WTC11 (cell line): Measurements from ENCODE around the gene LIMK1. TPM values are rescaled to one million over a fixed set of nuclear protein-coding genes. Genes with fewer than 3 reads are reported as not detected.

ENCODE experiments used
- ATAC-seq: fragments of 200-7000 bp; cut with Tn5 transposase; 2 replicates; pipeline ENCODE4 v1.10.0; 2021; ENCODE audit warnings: mild to moderate bottlenecking, moderate library complexity
- CTCF ChIA-PET: fragments of 300-600 bp; sonication (Branson Sonifier 250); formaldehyde crosslinking; loops from one replicate; lab custom pipeline; 2021; ENCODE audit warnings: antibody characterized with exemption; lab: Charles Lee
- POLR2A ChIA-PET: fragments of 350-600 bp; sonication (Branson Sonifier 250); formaldehyde crosslinking; loops from one replicate; lab custom pipeline; 2021; ENCODE audit warnings: antibody characterized with exemption; lab: Charles Lee
- DNase-seq: peaks from one replicate; pipeline ENCODE4 v3.0.0; 2021; ENCODE audit warnings: low spot score
- H3K27ac Mint-ChIP-seq: 2 replicates; pipeline ENCODE4 v1.8.0; 2021; ENCODE audit warnings: mixed read lengths
- H3K27me3 Mint-ChIP-seq: 2 replicates; pipeline ENCODE4 v1.8.0; 2021; ENCODE audit warnings: low read depth, mild to moderate bottlenecking, moderate library complexity, mixed read lengths
- H3K36me3 Mint-ChIP-seq: 2 replicates; pipeline ENCODE4 v1.8.0; 2021; ENCODE audit warnings: mixed read lengths
- H3K4me1 Mint-ChIP-seq: 2 replicates; pipeline ENCODE4 v1.8.0; 2022; ENCODE audit warnings: mixed read lengths
- H3K4me3 Mint-ChIP-seq: 2 replicates; pipeline ENCODE4 v1.8.0; 2021; ENCODE audit warnings: mild to moderate bottlenecking, moderate library complexity, mixed read lengths
- H3K9me3 Mint-ChIP-seq: 2 replicates; pipeline ENCODE4 v1.8.0; 2021; ENCODE audit warnings: mixed read lengths
- ELF4 ChIP-seq: sonication (generic); formaldehyde crosslinking; IDR thresholded peaks from 2 replicates; pipeline ENCODE4 v1.8.1; 2022; ENCODE audit warnings: low read depth, mild to moderate bottlenecking, moderate library complexity, missing genetic modification reagents
- ETV6 ChIP-seq: sonication (generic); formaldehyde crosslinking; IDR thresholded peaks from 2 replicates; pipeline ENCODE4 v1.8.1; 2022; ENCODE audit warnings: mild to moderate bottlenecking, missing genetic modification reagents
- GABPB1 ChIP-seq: sonication (generic); formaldehyde crosslinking; IDR thresholded peaks from 2 replicates; pipeline ENCODE4 v1.8.1; 2023; ENCODE audit warnings: mild to moderate bottlenecking, missing genetic modification reagents
- HMGA2 ChIP-seq: fragments of 250-450 bp; sonication (Bioruptor Pico); IDR thresholded peaks from 2 replicates; pipeline ENCODE4 v1.4.0; 2021; ENCODE audit warnings: mild to moderate bottlenecking, moderate library complexity
- MYBL2 ChIP-seq: sonication (generic); formaldehyde crosslinking; IDR thresholded peaks from 2 replicates; pipeline ENCODE4 v1.8.1; 2023; ENCODE audit warnings: mild to moderate bottlenecking, moderate library complexity, missing genetic modification reagents
- NFATC4 ChIP-seq: fragments of 250-450 bp; sonication (Bioruptor Pico); IDR thresholded peaks from 2 replicates; pipeline ENCODE4 v1.9.0; 2021; ENCODE audit warnings: mild to moderate bottlenecking
- NR2C2 ChIP-seq: sonication (generic); formaldehyde crosslinking; IDR thresholded peaks from 2 replicates; pipeline ENCODE4 v1.8.0; 2022; ENCODE audit warnings: mild to moderate bottlenecking, missing genetic modification reagents
- NR3C1 ChIP-seq: sonication (generic); formaldehyde crosslinking; conservative IDR thresholded peaks from 2 replicates; pipeline ENCODE4 v1.8.1; 2023; ENCODE audit warnings: low read depth, mild to moderate bottlenecking, missing genetic modification reagents
- TEAD4 ChIP-seq: sonication (generic); formaldehyde crosslinking; IDR thresholded peaks from 2 replicates; pipeline ENCODE4 v1.8.0; 2022; ENCODE audit warnings: mild to moderate bottlenecking, missing genetic modification reagents
- ZBTB21 ChIP-seq: sonication (generic); formaldehyde crosslinking; IDR thresholded peaks from 2 replicates; pipeline ENCODE4 v1.8.1; 2023; ENCODE audit warnings: mild to moderate bottlenecking, missing genetic modification reagents, borderline replicate concordance
- ZNF263 ChIP-seq: sonication (generic); formaldehyde crosslinking; IDR thresholded peaks from 2 replicates; pipeline ENCODE4 v1.8.1; 2022; ENCODE audit warnings: low read depth, mild to moderate bottlenecking, moderate library complexity, missing genetic modification reagents
- ZNF317 ChIP-seq: sonication (generic); formaldehyde crosslinking; IDR thresholded peaks from 2 replicates; pipeline ENCODE4 v1.8.1; 2023; ENCODE audit warnings: low read depth, mild to moderate bottlenecking, moderate library complexity, missing genetic modification reagents, borderline replicate concordance
- ZNF423 ChIP-seq: fragments of 250-450 bp; sonication (Bioruptor Pico); IDR thresholded peaks from 2 replicates; pipeline ENCODE4 v2.1.2; 2022; ENCODE audit warnings: mild to moderate bottlenecking, moderate library complexity
- total RNA-seq: library from RNA; stranded (reverse); gene quantifications from 3 replicates; pipeline ENCODE4 v1.2.3, GENCODE V29; 2021
- TF ChIP-seq, protein P1 (sequence below): sonication (generic); formaldehyde crosslinking; IDR thresholded peaks from 2 replicates; pipeline ENCODE4 v1.8.1; 2023; ENCODE audit warnings: mild to moderate bottlenecking, missing genetic modification reagents, borderline replicate concordance
- TF ChIP-seq, protein P2 (sequence below): fragments of 250-450 bp; sonication (Bioruptor Pico); IDR thresholded peaks from 2 replicates; pipeline ENCODE4 v1.9.0; 2021; ENCODE audit warnings: mild to moderate bottlenecking
- TF ChIP-seq, protein P3 (sequence below): sonication (generic); formaldehyde crosslinking; conservative IDR thresholded peaks from 2 replicates; pipeline ENCODE4 v1.8.1; 2023; ENCODE audit warnings: mild to moderate bottlenecking, low read depth, missing genetic modification reagents, moderate library complexity
- TF ChIP-seq, protein P4 (sequence below): sonication (generic); formaldehyde crosslinking; IDR thresholded peaks from 2 replicates; pipeline ENCODE4 v1.8.0; 2022; ENCODE audit warnings: mild to moderate bottlenecking, missing genetic modification reagents

LIMK1 gene
- total RNA-seq, 1 experiment from 2014 or later = 85.4 TPM

DNA sequence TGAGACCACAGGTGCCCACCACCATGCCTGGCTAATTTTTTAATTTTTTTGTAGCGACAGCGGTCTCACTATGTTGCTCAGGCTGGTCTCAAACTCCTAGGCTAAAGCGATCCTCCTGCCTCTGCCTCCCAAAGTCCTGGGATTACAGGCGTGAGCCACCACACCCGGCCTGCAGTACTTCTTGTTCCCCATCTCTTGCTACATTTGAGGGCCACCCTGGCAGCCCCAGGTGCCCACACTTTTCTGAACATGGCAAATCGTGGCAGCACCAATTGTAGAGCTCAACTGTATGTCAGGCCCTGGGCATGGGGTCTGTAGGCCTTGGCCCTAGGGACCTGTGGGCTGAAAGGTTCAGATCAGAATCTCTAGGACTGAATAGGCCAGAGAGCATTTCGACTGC lies 25.1 kb upstream of the LIMK1 start (continued):
- TF ChIP-seq, protein P1, sequence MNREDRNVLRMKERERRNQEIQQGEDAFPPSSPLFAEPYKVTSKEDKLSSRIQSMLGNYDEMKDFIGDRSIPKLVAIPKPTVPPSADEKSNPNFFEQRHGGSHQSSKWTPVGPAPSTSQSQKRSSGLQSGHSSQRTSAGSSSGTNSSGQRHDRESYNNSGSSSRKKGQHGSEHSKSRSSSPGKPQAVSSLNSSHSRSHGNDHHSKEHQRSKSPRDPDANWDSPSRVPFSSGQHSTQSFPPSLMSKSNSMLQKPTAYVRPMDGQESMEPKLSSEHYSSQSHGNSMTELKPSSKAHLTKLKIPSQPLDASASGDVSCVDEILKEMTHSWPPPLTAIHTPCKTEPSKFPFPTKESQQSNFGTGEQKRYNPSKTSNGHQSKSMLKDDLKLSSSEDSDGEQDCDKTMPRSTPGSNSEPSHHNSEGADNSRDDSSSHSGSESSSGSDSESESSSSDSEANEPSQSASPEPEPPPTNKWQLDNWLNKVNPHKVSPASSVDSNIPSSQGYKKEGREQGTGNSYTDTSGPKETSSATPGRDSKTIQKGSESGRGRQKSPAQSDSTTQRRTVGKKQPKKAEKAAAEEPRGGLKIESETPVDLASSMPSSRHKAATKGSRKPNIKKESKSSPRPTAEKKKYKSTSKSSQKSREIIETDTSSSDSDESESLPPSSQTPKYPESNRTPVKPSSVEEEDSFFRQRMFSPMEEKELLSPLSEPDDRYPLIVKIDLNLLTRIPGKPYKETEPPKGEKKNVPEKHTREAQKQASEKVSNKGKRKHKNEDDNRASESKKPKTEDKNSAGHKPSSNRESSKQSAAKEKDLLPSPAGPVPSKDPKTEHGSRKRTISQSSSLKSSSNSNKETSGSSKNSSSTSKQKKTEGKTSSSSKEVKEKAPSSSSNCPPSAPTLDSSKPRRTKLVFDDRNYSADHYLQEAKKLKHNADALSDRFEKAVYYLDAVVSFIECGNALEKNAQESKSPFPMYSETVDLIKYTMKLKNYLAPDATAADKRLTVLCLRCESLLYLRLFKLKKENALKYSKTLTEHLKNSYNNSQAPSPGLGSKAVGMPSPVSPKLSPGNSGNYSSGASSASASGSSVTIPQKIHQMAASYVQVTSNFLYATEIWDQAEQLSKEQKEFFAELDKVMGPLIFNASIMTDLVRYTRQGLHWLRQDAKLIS (CRISPR knock-in tag) = no peak
- TF ChIP-seq MYBL2 (no peak), ZNF423 (CRISPR knock-in tag) (no peak), GABPB1 (CRISPR knock-in tag) (no peak), ELF4 (CRISPR knock-in tag) (no peak), NR3C1 (CRISPR knock-in tag) (no peak), TEAD4 (CRISPR knock-in tag) (no peak), HMGA2 (CRISPR knock-in tag) (no peak)
- TF ChIP-seq, protein P2, sequence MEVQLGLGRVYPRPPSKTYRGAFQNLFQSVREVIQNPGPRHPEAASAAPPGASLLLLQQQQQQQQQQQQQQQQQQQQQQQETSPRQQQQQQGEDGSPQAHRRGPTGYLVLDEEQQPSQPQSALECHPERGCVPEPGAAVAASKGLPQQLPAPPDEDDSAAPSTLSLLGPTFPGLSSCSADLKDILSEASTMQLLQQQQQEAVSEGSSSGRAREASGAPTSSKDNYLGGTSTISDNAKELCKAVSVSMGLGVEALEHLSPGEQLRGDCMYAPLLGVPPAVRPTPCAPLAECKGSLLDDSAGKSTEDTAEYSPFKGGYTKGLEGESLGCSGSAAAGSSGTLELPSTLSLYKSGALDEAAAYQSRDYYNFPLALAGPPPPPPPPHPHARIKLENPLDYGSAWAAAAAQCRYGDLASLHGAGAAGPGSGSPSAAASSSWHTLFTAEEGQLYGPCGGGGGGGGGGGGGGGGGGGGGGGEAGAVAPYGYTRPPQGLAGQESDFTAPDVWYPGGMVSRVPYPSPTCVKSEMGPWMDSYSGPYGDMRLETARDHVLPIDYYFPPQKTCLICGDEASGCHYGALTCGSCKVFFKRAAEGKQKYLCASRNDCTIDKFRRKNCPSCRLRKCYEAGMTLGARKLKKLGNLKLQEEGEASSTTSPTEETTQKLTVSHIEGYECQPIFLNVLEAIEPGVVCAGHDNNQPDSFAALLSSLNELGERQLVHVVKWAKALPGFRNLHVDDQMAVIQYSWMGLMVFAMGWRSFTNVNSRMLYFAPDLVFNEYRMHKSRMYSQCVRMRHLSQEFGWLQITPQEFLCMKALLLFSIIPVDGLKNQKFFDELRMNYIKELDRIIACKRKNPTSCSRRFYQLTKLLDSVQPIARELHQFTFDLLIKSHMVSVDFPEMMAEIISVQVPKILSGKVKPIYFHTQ = no peak

DNA sequence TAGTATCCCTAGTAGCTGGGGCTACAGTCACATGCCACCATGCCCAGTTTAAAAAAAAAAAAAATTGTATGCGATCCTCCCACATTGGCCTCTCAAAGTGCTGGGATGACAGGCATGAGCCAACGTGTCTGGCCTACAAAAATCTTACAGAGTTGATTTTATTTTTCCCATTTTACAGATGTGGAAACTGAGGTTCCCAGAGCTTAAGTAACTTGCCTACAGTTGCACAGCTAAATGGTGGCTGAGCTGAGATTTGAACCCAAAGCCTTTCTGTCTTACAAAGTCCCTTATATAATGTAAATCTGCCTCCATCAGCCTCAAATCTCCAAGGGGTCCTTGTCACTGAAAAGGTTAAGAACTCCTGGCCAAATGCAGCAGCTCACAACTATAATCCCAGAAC lies 24.6 kb upstream of the LIMK1 start:
- ChIA-PET CTCF (interaction anchor here (0.7 to 3.3 kb wide), 4 partner anchors 32 to 342 kb away, joined by 3 to 15 read pairs (median 3); no protein-coding TSS in a partner anchor), POLR2A (interaction anchor here (0.6 kb wide), 1 partner anchor 54 kb away, joined by 3 read pairs; no protein-coding TSS in a partner anchor)
- no peaks in the 10 kb centered on the region for H3K4me1 Mint-ChIP-seq
- H3K9me3 Mint-ChIP-seq = no peaks in the 10 kb centered on the region
- H3K4me3 Mint-ChIP-seq = no peak overlapping the region
- DNase-seq (no peak), ATAC-seq (no peak)
- TF ChIP-seq ZNF263 (CRISPR knock-in tag) = no peak
- TF ChIP-seq, protein P3, sequence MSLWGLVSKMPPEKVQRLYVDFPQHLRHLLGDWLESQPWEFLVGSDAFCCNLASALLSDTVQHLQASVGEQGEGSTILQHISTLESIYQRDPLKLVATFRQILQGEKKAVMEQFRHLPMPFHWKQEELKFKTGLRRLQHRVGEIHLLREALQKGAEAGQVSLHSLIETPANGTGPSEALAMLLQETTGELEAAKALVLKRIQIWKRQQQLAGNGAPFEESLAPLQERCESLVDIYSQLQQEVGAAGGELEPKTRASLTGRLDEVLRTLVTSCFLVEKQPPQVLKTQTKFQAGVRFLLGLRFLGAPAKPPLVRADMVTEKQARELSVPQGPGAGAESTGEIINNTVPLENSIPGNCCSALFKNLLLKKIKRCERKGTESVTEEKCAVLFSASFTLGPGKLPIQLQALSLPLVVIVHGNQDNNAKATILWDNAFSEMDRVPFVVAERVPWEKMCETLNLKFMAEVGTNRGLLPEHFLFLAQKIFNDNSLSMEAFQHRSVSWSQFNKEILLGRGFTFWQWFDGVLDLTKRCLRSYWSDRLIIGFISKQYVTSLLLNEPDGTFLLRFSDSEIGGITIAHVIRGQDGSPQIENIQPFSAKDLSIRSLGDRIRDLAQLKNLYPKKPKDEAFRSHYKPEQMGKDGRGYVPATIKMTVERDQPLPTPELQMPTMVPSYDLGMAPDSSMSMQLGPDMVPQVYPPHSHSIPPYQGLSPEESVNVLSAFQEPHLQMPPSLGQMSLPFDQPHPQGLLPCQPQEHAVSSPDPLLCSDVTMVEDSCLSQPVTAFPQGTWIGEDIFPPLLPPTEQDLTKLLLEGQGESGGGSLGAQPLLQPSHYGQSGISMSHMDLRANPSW (CRISPR knock-in tag) = no peak
- TF ChIP-seq NR2C2 (CRISPR knock-in tag) = no peak
- TF ChIP-seq ZBTB21 (CRISPR knock-in tag) = no peak
- TF ChIP-seq ZNF317 (CRISPR knock-in tag) = no peak
- TF ChIP-seq, protein P4, sequence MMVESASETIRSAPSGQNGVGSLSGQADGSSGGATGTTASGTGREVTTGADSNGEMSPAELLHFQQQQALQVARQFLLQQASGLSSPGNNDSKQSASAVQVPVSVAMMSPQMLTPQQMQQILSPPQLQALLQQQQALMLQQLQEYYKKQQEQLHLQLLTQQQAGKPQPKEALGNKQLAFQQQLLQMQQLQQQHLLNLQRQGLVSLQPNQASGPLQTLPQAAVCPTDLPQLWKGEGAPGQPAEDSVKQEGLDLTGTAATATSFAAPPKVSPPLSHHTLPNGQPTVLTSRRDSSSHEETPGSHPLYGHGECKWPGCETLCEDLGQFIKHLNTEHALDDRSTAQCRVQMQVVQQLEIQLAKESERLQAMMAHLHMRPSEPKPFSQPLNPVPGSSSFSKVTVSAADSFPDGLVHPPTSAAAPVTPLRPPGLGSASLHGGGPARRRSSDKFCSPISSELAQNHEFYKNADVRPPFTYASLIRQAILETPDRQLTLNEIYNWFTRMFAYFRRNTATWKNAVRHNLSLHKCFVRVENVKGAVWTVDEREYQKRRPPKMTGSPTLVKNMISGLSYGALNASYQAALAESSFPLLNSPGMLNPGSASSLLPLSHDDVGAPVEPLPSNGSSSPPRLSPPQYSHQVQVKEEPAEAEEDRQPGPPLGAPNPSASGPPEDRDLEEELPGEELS (CRISPR knock-in tag) = no peak
- no peak for TF ChIP-seq NFATC4 (CRISPR knock-in tag)
- TF ChIP-seq ETV6 (CRISPR knock-in tag) = no peak
- no peak for TF ChIP-seq NR3C1 (CRISPR knock-in tag)
- H3K36me3 Mint-ChIP-seq = no peaks in the 10 kb centered on the region
- no peak overlapping the region for H3K27ac Mint-ChIP-seq
- no peaks in the 10 kb centered on the region for H3K27me3 Mint-ChIP-seq
